CD4-positive, alpha-beta memory T cell (primary cell): Measurements from ENCODE around the gene CSF2. TPM values are rescaled to one million over a fixed set of nuclear protein-coding genes. Genes with fewer than 3 reads are reported as not detected.
A peak's percentile ranks its signal among the peaks of the same experiment; 100 is the strongest.

Experiments used
- CTCF ChIA-PET: fragments of 350-600 bp; sonication (Branson Sonifier 250); formaldehyde crosslinking; loops from one replicate; lab custom pipeline; 2021; ENCODE audit warnings: inconsistent platforms; ENCODE audit not compliant: partially characterized antibody; lab: Charles Lee
- POLR2A ChIA-PET: fragments of 350-600 bp; sonication (Branson Sonifier 250); formaldehyde crosslinking; loops from one replicate; lab custom pipeline; 2021; ENCODE audit not compliant: partially characterized antibody; lab: Charles Lee
- DNase-seq, 5 donors: peaks; one replicate each; pipeline versions ENCODE4 v3.0.0 to v3.0.0-alpha.2; 2020 to 2022; ENCODE audit warnings: mixed read lengths in 1 of 5
- H3K27ac ChIP-seq: one replicate; pipeline ENCODE4 v1.7.0; 2013; ENCODE audit warnings: low read depth, low read length
- H3K27me3 ChIP-seq: 2 replicates; pipeline ENCODE4 v1.7.0; 2013; ENCODE audit warnings: mild to moderate bottlenecking, low read length, moderate library complexity; ENCODE audit not compliant: insufficient read depth
- H3K36me3 ChIP-seq: 2 replicates; pipeline ENCODE4 v1.7.0; 2013; ENCODE audit warnings: mild to moderate bottlenecking, low read length, moderate library complexity; ENCODE audit not compliant: insufficient read depth
- H3K4me1 ChIP-seq: 2 replicates; pipeline ENCODE4 v1.7.0; 2013; ENCODE audit warnings: mild to moderate bottlenecking, low read length, moderate library complexity; ENCODE audit not compliant: insufficient read depth
- H3K4me3 ChIP-seq, 2 donors: one replicate each; pipeline ENCODE4 v1.7.0; 2013; ENCODE audit warnings: low read length in 2 of 2, mild to moderate bottlenecking in 1 of 2
- H3K9me3 ChIP-seq, 2 donors: one replicate each; pipeline ENCODE4 v1.7.0; 2013; ENCODE audit warnings: low read length in 2 of 2, control low read depth in 1 of 2; ENCODE audit not compliant: control insufficient read depth in 1 of 2
- H3K27ac Mint-ChIP-seq, 7 donors: one replicate each; pipeline ENCODE4 v1.8.0; 2020 to 2021; ENCODE audit warnings: mixed read lengths in 7 of 7, mild to moderate bottlenecking in 6 of 7, inconsistent platforms in 3 of 7, moderate library complexity in 3 of 7
- H3K27me3 Mint-ChIP-seq, 2 donors: one replicate each; pipeline ENCODE4 v1.8.0; 2020 to 2021; ENCODE audit warnings: mixed read lengths in 2 of 2
- H3K36me3 Mint-ChIP-seq, 2 donors: one replicate each; pipeline ENCODE4 v1.8.0; 2020 to 2021; ENCODE audit warnings: mixed read lengths in 2 of 2, inconsistent platforms in 1 of 2, mild to moderate bottlenecking in 1 of 2
- H3K4me1 Mint-ChIP-seq, 4 donors: one replicate each; pipeline ENCODE4 v1.8.0; 2020 to 2021; ENCODE audit warnings: mixed read lengths in 4 of 4, mild to moderate bottlenecking in 1 of 4
- H3K4me3 Mint-ChIP-seq, 8 donors: one replicate each; pipeline ENCODE4 v1.8.0; 2020 to 2021; ENCODE audit warnings: mixed read lengths in 8 of 8, mild to moderate bottlenecking in 7 of 8, moderate library complexity in 6 of 8, inconsistent platforms in 3 of 8
- H3K9me3 Mint-ChIP-seq, 8 donors: one replicate each; pipeline ENCODE4 v1.8.0; 2020 to 2021; ENCODE audit warnings: mixed read lengths in 8 of 8, mild to moderate bottlenecking in 5 of 8, inconsistent platforms in 3 of 8, moderate library complexity in 1 of 8
- intact Hi-C: fragments of 100-400 bp; cut with micrococcal nuclease; formaldehyde crosslinking; loops from one replicate; pipeline ENCODE4 v1.15.1; 2023
- polyA plus RNA-seq, 2 donors: library from polyadenylated mRNA; unstranded; fragments of 300-500 nt; fragmentation: Illumina TruSeq; gene quantifications; one replicate each; pipeline ENCODE4 v1.2.3, GENCODE V29; 2021
- total RNA-seq, 2 experiments: library from RNA; stranded (reverse); gene quantifications; one replicate each; pipeline ENCODE4 v1.2.3, GENCODE V29; 2021

Gene CSF2
- total and polyA plus RNA-seq, 4 experiments from 2014 or later = 0.77 TPM; not detected in 3

DNA sequence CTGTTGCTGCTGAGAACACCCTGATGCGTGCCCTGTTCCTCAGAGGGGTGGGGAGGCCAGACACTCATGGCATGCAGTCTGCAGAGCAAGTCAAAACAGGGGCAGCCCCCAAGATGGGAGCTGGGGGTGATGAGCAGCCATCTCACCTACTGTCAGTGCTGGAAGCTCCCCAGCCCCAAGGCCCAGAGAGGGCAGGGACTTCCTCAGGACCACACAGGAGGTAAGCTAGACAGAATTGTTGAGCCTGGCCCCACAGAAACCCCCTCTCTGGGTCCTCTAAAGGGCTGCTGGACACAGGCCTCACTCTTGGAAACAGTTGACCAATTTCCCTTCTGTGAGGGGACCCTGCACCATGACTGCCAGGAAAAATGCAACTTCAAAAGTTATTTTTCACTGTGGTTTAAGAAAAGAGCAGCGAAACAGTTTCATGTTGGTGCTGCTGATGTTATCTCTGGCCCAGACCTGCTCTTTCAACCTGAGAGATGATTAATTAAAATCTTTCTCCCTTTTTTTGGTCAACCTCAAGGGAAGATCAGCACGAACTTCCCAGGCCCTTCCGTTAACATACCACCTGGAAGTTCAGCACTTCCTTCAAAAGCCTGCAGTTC lies 9.6 kb downstream of the CSF2 start:
- no peaks in the 10 kb centered on the region for H3K27me3 Mint-ChIP-seq
- no peaks in the 10 kb centered on the region for H3K9me3 Mint-ChIP-seq
- H3K36me3 ChIP-seq = no peaks in the 10 kb centered on the region
- H3K4me1 Mint-ChIP-seq = peaks cover 24 to 63% (median 41%) of the 10 kb centered on the region in 4 donors
- intact Hi-C loops = loop anchor here (5.0 kb wide), 1 partner anchor 34 kb away; no protein-coding TSS in a partner anchor
- peaks cover 28% of the 10 kb centered on the region for H3K4me1 ChIP-seq
- H3K36me3 Mint-ChIP-seq = no peaks in the 10 kb centered on the region
- peak overlapping the region; percentile 30 to 89 (median 57) for H3K27ac Mint-ChIP-seq
- peak overlapping the region; percentile 31 for H3K27ac ChIP-seq
- peak overlapping the region in 6 of 8 donors; percentile 44 to 70 (median 60) for H3K4me3 Mint-ChIP-seq
- H3K9me3 ChIP-seq = no peaks in the 10 kb centered on the region
- POLR2A ChIA-PET = interaction anchor here (0.6 to 1.3 kb wide), 4 partner anchors 9 to 17 kb away, joined by 3 read pairs; partner anchors contain the start of gene CSF2
- CTCF ChIA-PET = interaction anchor here (0.6 to 1.3 kb wide), 3 partner anchors 16 to 21 kb away, joined by 3 to 6 read pairs (median 3); no protein-coding TSS in a partner anchor
- DNase-seq = peak in 1 of 5 donors; percentile 28
- no peaks in the 10 kb centered on the region for H3K27me3 ChIP-seq
- H3K4me3 ChIP-seq = no peak overlapping the region

DNA sequence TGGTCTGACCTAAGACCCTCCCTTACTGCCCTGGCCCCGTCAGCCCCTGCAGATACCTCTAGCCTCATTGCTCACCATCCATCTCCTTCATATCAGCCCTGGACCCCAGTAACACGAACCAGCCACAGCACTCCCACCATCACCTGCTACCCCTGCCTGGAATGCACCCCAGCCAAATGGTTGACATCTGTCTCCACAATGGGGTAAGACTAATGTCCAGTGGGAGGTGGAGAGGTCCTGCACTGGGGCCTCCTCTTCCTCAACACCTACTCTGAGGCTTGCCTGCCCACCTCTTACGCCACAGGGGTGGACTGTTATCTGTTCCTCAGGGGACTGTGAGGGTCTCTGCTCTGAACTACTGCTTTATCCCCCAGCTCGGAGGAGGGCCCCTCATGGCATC lies 12.1 kb downstream of the CSF2 start:
- ChIA-PET CTCF (interaction anchor here (0.5 to 2.1 kb wide), 5 partner anchors 20 to 1957 kb away, joined by 3 to 9 read pairs (median 3); no protein-coding TSS in a partner anchor), POLR2A (interaction anchor here (1.6 to 4.5 kb wide), 2 partner anchors 14 to 17 kb away, joined by 6 to 20 read pairs; no protein-coding TSS in a partner anchor)
- H3K27me3 ChIP-seq = no peaks in the 10 kb centered on the region
- peaks cover 20 to 69% (median 45%) of the 10 kb centered on the region in 4 donors for H3K4me1 Mint-ChIP-seq
- peaks cover 28% of the 10 kb centered on the region for H3K4me1 ChIP-seq
- no peaks in the 10 kb centered on the region for H3K27me3 Mint-ChIP-seq
- intact Hi-C loops = no loop called here
- no peaks in the 10 kb centered on the region for H3K9me3 ChIP-seq
- peaks cover 0 to 3% (median 0%) of the 10 kb centered on the region in 8 donors for H3K9me3 Mint-ChIP-seq
- H3K4me3 ChIP-seq = no peak overlapping the region
- peak overlapping the region in 3 of 7 donors; percentile 3 to 73 (median 45) for H3K27ac Mint-ChIP-seq
- no peaks in the 10 kb centered on the region for H3K36me3 Mint-ChIP-seq
- H3K4me3 Mint-ChIP-seq = peak overlapping the region in 1 of 8 donors; percentile 55
- no peak overlapping the region for H3K27ac ChIP-seq
- H3K36me3 ChIP-seq = no peaks in the 10 kb centered on the region
- no peak for DNase-seq

DNA sequence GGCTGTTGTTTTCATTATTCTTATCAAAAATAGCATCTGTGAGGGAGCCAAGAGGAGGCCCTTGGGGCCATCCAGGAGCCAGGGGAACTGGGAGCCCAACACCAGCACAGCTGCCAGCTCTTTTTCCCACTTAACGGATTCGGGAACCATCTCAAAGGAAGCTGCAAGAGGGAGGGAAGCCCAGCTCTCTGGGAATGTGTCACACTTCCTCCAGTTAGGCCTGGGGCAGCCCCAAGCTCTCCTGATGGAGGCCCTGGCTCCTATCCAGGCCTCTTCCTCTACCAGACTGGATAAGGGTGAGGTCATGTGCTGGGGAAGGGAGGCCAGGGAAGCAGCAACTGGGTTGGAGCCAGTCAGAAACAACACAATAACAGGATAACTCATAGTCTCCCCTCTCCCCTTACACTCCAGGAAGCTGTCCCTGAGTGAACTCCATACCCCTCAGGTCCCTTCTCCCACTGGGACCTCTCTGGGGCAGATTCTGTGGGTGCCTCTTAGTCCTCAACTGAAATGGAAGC lies 12.7 kb downstream of the CSF2 start:
- Histone ChIP-seq H3K36me3 (no peaks in the 10 kb centered on the region), H3K9me3 (no peaks in the 10 kb centered on the region), H3K4me3 (no peak overlapping the region), H3K27me3 (no peaks in the 10 kb centered on the region), H3K27ac (no peak overlapping the region), H3K4me1 (peaks cover 28% of the 10 kb centered on the region)
- Mint-ChIP-seq H3K36me3 (no peaks in the 10 kb centered on the region), H3K4me3 (no peak overlapping the region), H3K27me3 (no peaks in the 10 kb centered on the region), H3K9me3 (peaks cover 0 to 3% (median 0%) of the 10 kb centered on the region in 8 donors), H3K4me1 (peaks cover 20 to 72% (median 45%) of the 10 kb centered on the region in 4 donors), H3K27ac (peak overlapping the region in 1 of 7 donors; percentile 56)
- no peak for DNase-seq
- ChIA-PET POLR2A (interaction anchor here (4.5 kb wide), 1 partner anchor 16 kb away, joined by 20 read pairs; no protein-coding TSS in a partner anchor), CTCF (interaction anchor here (0.5 to 2.0 kb wide), 6 partner anchors 16 to 1958 kb away, joined by 3 to 5 read pairs (median 3); no protein-coding TSS in a partner anchor)
- intact Hi-C loops = no loop called here

DNA sequence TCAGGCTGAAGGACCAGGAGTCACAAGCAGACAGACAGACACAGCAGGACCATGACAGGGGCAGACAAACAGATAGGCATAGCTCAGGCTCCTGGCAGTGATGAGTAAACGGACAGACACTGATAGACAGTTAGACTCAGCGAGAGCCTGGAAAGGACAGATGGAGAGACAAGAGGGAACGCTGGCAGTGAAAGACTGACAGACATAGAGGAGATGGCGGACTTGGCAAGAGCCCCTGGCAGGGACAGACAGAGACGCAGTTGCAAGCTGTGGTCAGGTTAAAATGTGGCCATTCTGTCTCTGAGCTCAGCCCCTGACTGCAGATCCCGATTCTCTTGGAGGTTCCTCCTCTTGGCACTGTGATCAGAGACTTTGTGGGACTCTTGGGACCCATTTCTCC lies 13.6 kb downstream of the CSF2 start:
- Mint-ChIP-seq H3K27ac (no peak overlapping the region), H3K9me3 (peaks cover 0 to 3% (median 0%) of the 10 kb centered on the region in 8 donors), H3K36me3 (no peaks in the 10 kb centered on the region), H3K4me3 (peak overlapping the region in 1 of 8 donors; percentile 32), H3K27me3 (no peaks in the 10 kb centered on the region), H3K4me1 (peaks cover 20 to 64% (median 39%) of the 10 kb centered on the region in 4 donors)
- peaks cover 28% of the 10 kb centered on the region for H3K4me1 ChIP-seq
- intact Hi-C loops = no loop called here
- H3K36me3 ChIP-seq = no peaks in the 10 kb centered on the region
- no peak overlapping the region for H3K4me3 ChIP-seq
- ChIA-PET CTCF (interaction anchor here (0.6 to 2.0 kb wide), 6 partner anchors 15 to 28 kb away, joined by 3 to 5 read pairs (median 3); no protein-coding TSS in a partner anchor), POLR2A (interaction anchor here (4.5 kb wide), 1 partner anchor 15 kb away, joined by 20 read pairs; no protein-coding TSS in a partner anchor)
- DNase-seq = no peak
- H3K27me3 ChIP-seq = no peaks in the 10 kb centered on the region
- no peaks in the 10 kb centered on the region for H3K9me3 ChIP-seq
- no peak overlapping the region for H3K27ac ChIP-seq

DNA sequence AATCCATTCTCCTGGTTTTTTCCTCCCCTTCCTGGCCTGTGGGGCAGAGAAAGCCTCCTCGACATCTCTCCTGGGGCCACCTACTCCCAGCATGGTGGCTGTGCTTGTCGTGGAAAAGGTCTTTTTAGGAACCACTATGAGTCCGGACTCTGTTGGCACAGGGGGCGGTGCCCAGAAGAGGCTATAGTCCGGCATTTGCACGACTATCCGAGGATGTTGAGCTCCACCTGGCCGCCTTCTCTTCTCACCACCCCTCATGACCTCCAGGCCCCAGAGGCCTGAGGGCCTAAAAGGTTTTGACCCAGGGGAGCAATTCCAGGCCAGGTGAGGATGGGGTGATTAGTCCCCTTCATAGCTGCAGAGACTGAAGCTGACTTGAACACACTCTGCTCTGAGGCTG lies 14.1 kb downstream of the CSF2 start:
- H3K27me3 ChIP-seq = no peaks in the 10 kb centered on the region
- Mint-ChIP-seq H3K27me3 (no peaks in the 10 kb centered on the region), H3K9me3 (peaks cover 0 to 3% (median 0%) of the 10 kb centered on the region in 8 donors), H3K36me3 (no peaks in the 10 kb centered on the region), H3K4me3 (no peak overlapping the region), H3K27ac (no peak overlapping the region), H3K4me1 (peaks cover 19 to 59% (median 34%) of the 10 kb centered on the region in 4 donors)
- no peak for DNase-seq
- H3K27ac ChIP-seq = no peak overlapping the region
- CTCF ChIA-PET = interaction anchor here (1.1 to 2.2 kb wide), 5 partner anchors 11 to 26 kb away, joined by 3 to 5 read pairs (median 5); no protein-coding TSS in a partner anchor
- no peaks in the 10 kb centered on the region for H3K36me3 ChIP-seq
- H3K4me1 ChIP-seq = peaks cover 24% of the 10 kb centered on the region
- POLR2A ChIA-PET = interaction anchor here (1.7 to 4.5 kb wide), 2 partner anchors 10 to 15 kb away, joined by 6 to 20 read pairs; no protein-coding TSS in a partner anchor
- H3K4me3 ChIP-seq = no peak overlapping the region
- no peaks in the 10 kb centered on the region for H3K9me3 ChIP-seq
- intact Hi-C loops = no loop called here

DNA sequence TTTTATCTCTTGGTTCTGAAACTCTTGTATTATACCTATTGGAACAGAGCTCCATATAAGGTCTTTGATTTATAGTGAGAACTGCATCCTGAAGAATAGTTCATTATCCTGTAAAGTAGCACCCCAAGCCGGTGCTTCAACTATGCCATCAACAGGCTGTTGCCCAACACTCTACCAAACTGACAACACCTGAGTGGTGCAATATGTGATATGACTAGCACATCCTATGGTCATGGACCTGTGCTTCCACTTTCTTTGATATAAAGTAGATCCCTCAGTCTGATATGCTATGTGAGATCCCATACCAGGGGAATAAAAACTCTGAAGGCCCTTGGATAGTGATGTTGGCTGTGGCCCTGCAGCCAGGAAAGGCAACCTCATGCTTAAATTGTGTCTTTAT lies 15.8 kb downstream of the CSF2 start:
- no peaks in the 10 kb centered on the region for H3K27me3 Mint-ChIP-seq
- ChIA-PET CTCF (interaction anchor here (1.1 to 2.2 kb wide), 3 partner anchors 9 to 26 kb away, joined by 4 to 5 read pairs (median 5); no protein-coding TSS in a partner anchor), POLR2A (interaction anchor here (1.0 to 1.7 kb wide), 4 partner anchors 10 to 45 kb away, joined by 3 to 11 read pairs (median 5); no protein-coding TSS in a partner anchor)
- peaks cover 13 to 52% (median 29%) of the 10 kb centered on the region in 4 donors for H3K4me1 Mint-ChIP-seq
- H3K9me3 Mint-ChIP-seq = peaks cover 0 to 3% (median 0%) of the 10 kb centered on the region in 8 donors
- no peak overlapping the region for H3K27ac Mint-ChIP-seq
- Histone ChIP-seq H3K4me1 (peaks cover 13% of the 10 kb centered on the region), H3K4me3 (no peak overlapping the region), H3K9me3 (no peaks in the 10 kb centered on the region), H3K27me3 (no peaks in the 10 kb centered on the region), H3K27ac (no peak overlapping the region), H3K36me3 (no peaks in the 10 kb centered on the region)
- H3K36me3 Mint-ChIP-seq = no peaks in the 10 kb centered on the region
- DNase-seq = no peak
- no peak overlapping the region for H3K4me3 Mint-ChIP-seq
- intact Hi-C loops = no loop called here
